Body of pancreas (tissue), 4 donors: Measurements from ENCODE around the gene PANX2. TPM values are rescaled to one million over a fixed set of nuclear protein-coding genes. Genes with fewer than 3 reads are reported as not detected.

Experiments used
- ATAC-seq: fragments of 150-250 bp; one replicate; pipeline ENCODE4 v1.9.1; 2016
- DNase-seq, 4 donors: peaks; one replicate each; pipeline ENCODE4 v3.0.0-alpha.2; 2019
- H3K27ac ChIP-seq, 4 donors: fragments of 200-600 bp; sonication (generic); 1 replicate in 3 of 4; 2 replicates in 1 of 4; pipeline versions ENCODE4 v1.5.1 to v1.6.1; 2016 to 2019; ENCODE audit warnings: mild to moderate bottlenecking in 1 of 4, mixed read lengths in 1 of 4, moderate library complexity in 1 of 4
- H3K27me3 ChIP-seq, 2 donors: fragments of 200-600 bp; sonication (generic); one replicate each; pipeline ENCODE4 v1.6.0; 2016; ENCODE audit warnings: mild to moderate bottlenecking in 1 of 2
- H3K36me3 ChIP-seq, 2 donors: fragments of 200-600 bp; sonication (generic); replicated peaks in 1 of 2; 2 replicates each; pipeline ENCODE4 v1.5.1; 2016; ENCODE audit warnings: low read depth in 2 of 2; ENCODE audit not compliant: insufficient read depth in 1 of 2
- H3K4me1 ChIP-seq: fragments of 200-600 bp; sonication (generic); one replicate; pipeline ENCODE4 v1.6.0; 2016
- H3K4me3 ChIP-seq, 2 donors: fragments of 200-600 bp; sonication (generic); 1 replicate in 1 of 2; 2 replicates in 1 of 2; pipeline ENCODE4 v1.5.1; 2016 to 2019
- H3K9me3 ChIP-seq, 3 donors: fragments of 200-600 bp; sonication (generic); 1 replicate in 2 of 3; 2 replicates in 1 of 3; pipeline ENCODE4 v1.5.1; 2016
- CTCF ChIP-seq, 7 experiments: fragments of 450-650 bp in 4 of 7; fragments of 200-600 bp in 3 of 7; sonication (generic) in 3 of 7; IDR thresholded peaks; one replicate each; pipeline ENCODE4 v1.5.1; 2016 to 2019; ENCODE audit warnings: antibody characterized with exemption in 7 of 7
- POLR2A ChIP-seq, 3 donors: fragments of 450-650 bp; IDR thresholded peaks; one replicate each; pipeline ENCODE4 v1.6.1; 2016; ENCODE audit warnings: antibody characterized with exemption in 3 of 3, mild to moderate bottlenecking in 2 of 3
- WGBS, 2 donors: methylation state at CpG; one replicate each; pipeline ENCODE4 v1.1.5; 2017; 5-methylcytosine and 5-hydroxymethylcytosine counted together
- intact Hi-C: fragments of 100-400 bp; cut with DNase I; formaldehyde crosslinking; loops from one replicate; pipeline ENCODE4 v1.15.1; 2023
- total RNA-seq, 2 donors: library from RNA; depleted of rRNA; stranded (reverse); fragments of >200 nt; gene quantifications; one replicate each; pipeline ENCODE4 v1.1.0, GENCODE V29; 2016

Gene PANX2
- total RNA-seq, 2 donors from 2014 or later: 0.33 to 3.1 TPM

GRCh38 chr22:50173983-50174355 is 3.4 kb downstream of the PANX2 start:
- intact Hi-C loops: no loop called here
- Histone ChIP-seq H3K4me1 (peaks cover 7% of the 10 kb centered on the region), H3K36me3 (no peaks in the 10 kb centered on the region), H3K4me3 (no peak overlapping the region), H3K9me3 (no peaks in the 10 kb centered on the region), H3K27me3 (peaks cover 0 to 5% of the 10 kb centered on the region in 2 donors), H3K27ac (no peak overlapping the region)
- DNase-seq: no peak
- TF ChIP-seq POLR2A (IDR thresholded peaks at IDR 0.05) (no peak), CTCF (IDR thresholded peaks at IDR 0.05) (no peak)
- 72 to 84% methylated on average over 3 to 6 of the region's 6 CpGs for WGBS, 2 donors
- no peak for ATAC-seq

GRCh38 chr22:50174382-50175190 is 4.1 kb downstream of the PANX2 start:
- H3K27me3 ChIP-seq: no peaks in the 10 kb centered on the region
- ATAC-seq: no peak

GRCh38 chr22:50175191-50175461 is 4.6 kb downstream of the PANX2 start:
- Histone ChIP-seq H3K4me1 (peaks cover 7% of the 10 kb centered on the region), H3K9me3 (no peaks in the 10 kb centered on the region), H3K4me3 (no peak overlapping the region), H3K27me3 (no peaks in the 10 kb centered on the region), H3K36me3 (no peaks in the 10 kb centered on the region), H3K27ac (no peak overlapping the region)
- TF ChIP-seq POLR2A (IDR thresholded peaks at IDR 0.05) (no peak), CTCF (IDR thresholded peaks at IDR 0.05) (no peak)
- DNase-seq: no peak
- ATAC-seq: no peak
- 95 to 96% methylated on average over 4 to 6 of the region's 6 CpGs for WGBS, 2 donors
- intact Hi-C loops: no loop called here

More at GRCh38 chr22:50174382-50175190, 4.1 kb downstream of the PANX2 start:
- no peak overlapping the region for H3K4me3 ChIP-seq
- intact Hi-C loops: no loop called here
- no peak for DNase-seq
- H3K36me3 ChIP-seq: no peaks in the 10 kb centered on the region
- peaks cover 7% of the 10 kb centered on the region for H3K4me1 ChIP-seq
- 78 to 87% methylated on average over 2 to 27 of the region's 27 CpGs for WGBS, 2 donors
- TF ChIP-seq POLR2A (IDR thresholded peaks at IDR 0.05) (no peak), CTCF (IDR thresholded peaks at IDR 0.05) (no peak)
- no peaks in the 10 kb centered on the region for H3K9me3 ChIP-seq
- H3K27ac ChIP-seq: no peak overlapping the region

- DNase-seq: no peak
- Histone ChIP-seq H3K27ac (no peak overlapping the region), H3K4me1 (peaks cover 2% of the 10 kb centered on the region), H3K9me3 (no peaks in the 10 kb centered on the region), H3K27me3 (no peaks in the 10 kb centered on the region), H3K36me3 (no peaks in the 10 kb centered on the region), H3K4me3 (no peak overlapping the region)
- intact Hi-C loops: no loop called here
- 65 to 79% methylated on average over 13 to 27 of the region's 27 CpGs for WGBS, 2 donors
- TF ChIP-seq CTCF (IDR thresholded peaks at IDR 0.05) (no peak), POLR2A (IDR thresholded peaks at IDR 0.05) (no peak)
- no peak for ATAC-seq
These were observed 5.7 kb downstream of the PANX2 start for GRCh38 chr22:50175921-50176849.
